K562 (cell line): Measurements from ENCODE around the gene ZSCAN26. TPM values are rescaled to one million over a fixed set of nuclear protein-coding genes. Genes with fewer than 3 reads are reported as not detected.
A peak's percentile ranks its signal among the peaks of the same experiment; 100 is the strongest.

Experiments used
- ATF1 ChIP-seq, 2 experiments: fragments of 450-650 bp in 1 of 2; IDR thresholded peaks; 2 replicates each; pipeline ENCODE4 v1.6.1; 2016; ENCODE audit warnings: missing compliant biosample characterization in 1 of 2, missing genetic modification characterization in 1 of 2
- CBX3 ChIP-seq, 2 experiments: IDR thresholded peaks; 1 replicate in 1 of 2; 2 replicates in 1 of 2; pipeline ENCODE4 v1.6.1; 2012; ENCODE audit warnings: inconsistent platforms in 2 of 2, low read length in 2 of 2, borderline replicate concordance in 1 of 2, control low read depth in 1 of 2
- E2F3 ChIP-seq: fragments of 250-450 bp; sonication (Bioruptor Pico); IDR thresholded peaks from 2 replicates; pipeline ENCODE4 v1.4.0; 2020; ENCODE audit warnings: mild to moderate bottlenecking
- ELF2 ChIP-seq: fragments of 250-450 bp; sonication (Bioruptor Pico); IDR thresholded peaks from 2 replicates; pipeline ENCODE4 v1.5.0; 2021; ENCODE audit warnings: mild to moderate bottlenecking
- FOXA3 ChIP-seq, 2 experiments: fragments of 450-650 bp in 1 of 2; sonication (generic) in 1 of 2; formaldehyde crosslinking; IDR thresholded peaks in 1 of 2; conservative IDR thresholded peaks in 1 of 2; 2 replicates each; pipeline versions ENCODE4 v1.4.0 to v1.8.0; 2020 to 2022; ENCODE audit warnings: mild to moderate bottlenecking in 2 of 2, missing genetic modification reagents in 1 of 2
- HMG20B ChIP-seq: fragments of 250-450 bp; sonication (Bioruptor Pico); IDR thresholded peaks from 2 replicates; pipeline ENCODE4 v1.5.0; 2021; ENCODE audit warnings: mild to moderate bottlenecking
- IRF2 ChIP-seq: sonication (generic); formaldehyde crosslinking; IDR thresholded peaks from 2 replicates; pipeline ENCODE4 v1.8.1; 2022; ENCODE audit warnings: mild to moderate bottlenecking, missing genetic modification reagents
- LCOR ChIP-seq: sonication (generic); formaldehyde crosslinking; IDR thresholded peaks from 2 replicates; pipeline ENCODE4 v1.8.0; 2022; ENCODE audit warnings: mild to moderate bottlenecking, missing genetic modification reagents
- MCM2 ChIP-seq: fragments of 450-650 bp; IDR thresholded peaks from 2 replicates; pipeline ENCODE4 v1.6.1; 2017; ENCODE audit warnings: low read depth, mild to moderate bottlenecking
- MTA3 ChIP-seq: fragments of 450-650 bp; formaldehyde crosslinking; IDR thresholded peaks from 2 replicates; pipeline ENCODE4 v1.6.1; 2017; ENCODE audit warnings: mild to moderate bottlenecking, borderline replicate concordance
- NFE2 ChIP-seq: IDR thresholded peaks from 2 replicates; pipeline ENCODE4 v1.6.1; 2014; ENCODE audit warnings: antibody characterized with exemption, low read depth
- NUFIP1 ChIP-seq: fragments of 450-650 bp; IDR thresholded peaks from 2 replicates; pipeline ENCODE4 v1.6.1; 2018; ENCODE audit not compliant: partially characterized antibody
- PRMT5 ChIP-seq: sonication (generic); formaldehyde crosslinking; IDR thresholded peaks from 2 replicates; pipeline ENCODE4 v1.5.0; 2020; ENCODE audit warnings: missing genetic modification reagents
- RAD21 ChIP-seq, 2 experiments: fragments of 250-450 bp in 1 of 2; fragments of 450-650 bp in 1 of 2; sonication (Bioruptor Pico) in 1 of 2; formaldehyde crosslinking in 1 of 2; IDR thresholded peaks in 1 of 2; conservative IDR thresholded peaks in 1 of 2; 2 replicates each; pipeline versions ENCODE4 v1.4.0 to v1.8.0; 2020 to 2022; ENCODE audit warnings: mild to moderate bottlenecking in 2 of 2, moderate library complexity in 1 of 2
- RBM39 ChIP-seq: fragments of 200-400 bp; formaldehyde crosslinking; optimal IDR thresholded peaks from 2 replicates; pipeline ENCODE3; 2018; ENCODE audit warnings: low read depth, low read length
- SNIP1 ChIP-seq: fragments of 450-650 bp; IDR thresholded peaks from 2 replicates; pipeline ENCODE4 v1.7.1; 2017; ENCODE audit warnings: low read depth, mild to moderate bottlenecking
- TRIM24 ChIP-seq, 2 experiments: fragments of 450-650 bp; IDR thresholded peaks; 2 replicates each; pipeline ENCODE4 v1.6.1; 2016
- TRIM28 ChIP-seq: fragments of 450-650 bp; IDR thresholded peaks from 2 replicates; pipeline ENCODE4 v1.6.1; 2017
- polyA plus RNA-seq, 8 experiments: library from polyadenylated mRNA; depleted of rRNA in 4 of 8; stranded (reverse) in 5 of 8; unstranded in 3 of 8; fragments of >200 nt; fragmentation: Nextera tagmentation in 2 of 8; fragmentation: Illumina TruSeq in 1 of 8; extraction: Ambion mirVana in 2 of 8; extraction: Trizol in 1 of 8; gene quantifications; 2 replicates each; pipeline versions ENCODE4 v1.2.1 to v1.2.3, GENCODE V29; 2011 to 2014; ENCODE audit warnings: inconsistent platforms in 1 of 8, missing spikeins in 1 of 8
- total RNA-seq, 7 experiments: library from RNA; depleted of rRNA in 6 of 7; stranded (reverse); fragments of >200 nt in 6 of 7; fragmentation: Illumina TruSeq in 2 of 7; extraction: Trizol in 2 of 7; gene quantifications; 2 replicates each; pipeline versions ENCODE4 v1.2.1 to v1.2.3, GENCODE V29; 2011 to 2021; ENCODE audit warnings: low replicate concordance in 1 of 7
- TF ChIP-seq, protein P1 (sequence below): sonication (generic); formaldehyde crosslinking; IDR thresholded peaks from 2 replicates; pipeline ENCODE4 v1.8.0; 2022; ENCODE audit warnings: missing genetic modification reagents, mild to moderate bottlenecking, borderline replicate concordance
- TF ChIP-seq, protein P2 (sequence below): fragments of 250-450 bp; sonication (Bioruptor Pico); IDR thresholded peaks from 2 replicates; pipeline ENCODE4 v1.5.0; 2021; ENCODE audit warnings: mild to moderate bottlenecking, borderline replicate concordance
- TF ChIP-seq, protein P3 (sequence below): fragments of 450-650 bp; formaldehyde crosslinking; IDR thresholded peaks from 2 replicates; pipeline ENCODE4 v1.4.0; 2022; ENCODE audit warnings: missing genetic modification characterization
- TF ChIP-seq, protein P4 (sequence below): fragments of 250-450 bp; sonication (Bioruptor Pico); IDR thresholded peaks from 2 replicates; pipeline ENCODE4 v1.5.1; 2021; ENCODE audit warnings: mild to moderate bottlenecking

Gene ZSCAN26
- total and polyA plus RNA-seq, 9 of the 15 experiments (the other 6 are each of a cell fraction or from before 2014, with no cell fraction given) = 5.9 to 14.2 (median 10.5) TPM

DNA sequence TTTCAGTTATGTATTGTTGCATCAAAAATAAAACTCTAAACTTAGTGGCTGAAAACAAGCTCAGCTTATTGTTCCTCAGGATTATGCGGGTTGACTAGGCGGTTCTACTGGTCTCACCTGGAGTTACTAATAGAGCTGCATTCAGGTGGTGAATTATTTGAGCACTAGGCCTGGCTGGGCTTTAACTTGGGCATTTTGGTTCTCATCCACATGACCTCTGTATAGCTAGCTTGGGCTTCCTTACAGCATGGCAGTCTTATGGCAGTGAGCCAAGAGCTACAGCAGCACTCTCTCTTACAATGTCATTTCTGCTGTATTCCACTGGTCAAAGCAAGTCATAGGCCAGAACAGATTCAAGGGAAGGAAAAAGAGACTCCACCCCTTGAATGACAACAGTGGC, 16.0 kb downstream of the ZSCAN26 start (continued):
- TF ChIP-seq RAD21 (CRISPR knock-in tag; conservative IDR thresholded peaks at IDR 0.05 in 1 of 2, IDR thresholded peaks at IDR 0.05 in 1 of 2) = no peak
- no peak for TF ChIP-seq MCM2
- no peak for TF ChIP-seq PRMT5 (CRISPR knock-in tag)
- TF ChIP-seq ATF1 (CRISPR knock-in tag; IDR thresholded peaks at IDR 0.05) = no peak
- no peak for TF ChIP-seq ATF1 (tag; IDR thresholded peaks at IDR 0.05)
- no peak for TF ChIP-seq SNIP1
- TF ChIP-seq, protein P1, sequence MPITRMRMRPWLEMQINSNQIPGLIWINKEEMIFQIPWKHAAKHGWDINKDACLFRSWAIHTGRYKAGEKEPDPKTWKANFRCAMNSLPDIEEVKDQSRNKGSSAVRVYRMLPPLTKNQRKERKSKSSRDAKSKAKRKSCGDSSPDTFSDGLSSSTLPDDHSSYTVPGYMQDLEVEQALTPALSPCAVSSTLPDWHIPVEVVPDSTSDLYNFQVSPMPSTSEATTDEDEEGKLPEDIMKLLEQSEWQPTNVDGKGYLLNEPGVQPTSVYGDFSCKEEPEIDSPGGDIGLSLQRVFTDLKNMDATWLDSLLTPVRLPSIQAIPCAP = no peak
- no peak for TF ChIP-seq HMG20B
- TF ChIP-seq FOXA3 (CRISPR knock-in tag; conservative IDR thresholded peaks at IDR 0.05 in 1 of 2, IDR thresholded peaks at IDR 0.05 in 1 of 2) = no peak
- peak; percentile 63; the same call in 1 of the 2 replicates for TF ChIP-seq TRIM28
- TF ChIP-seq NUFIP1 = no peak
- TF ChIP-seq IRF2 (CRISPR knock-in tag) = no peak
- peak in 1 of 2 experiments; percentile 49; a peak in 2 of 4 replicates for TF ChIP-seq TRIM24 (IDR thresholded peaks at IDR 0.05)
- TF ChIP-seq MTA3 = no peak
- TF ChIP-seq CBX3 (IDR thresholded peaks at IDR 0.05; ENCODE audit: borderline replicate concordance in 1 of 2, low read length in 2 of 2) = peak in 1 of 2 experiments; percentile 71; a peak in 1 of 3 replicates
- no peak for TF ChIP-seq LCOR
- TF ChIP-seq NFE2 = no peak
- TF ChIP-seq, protein P2, sequence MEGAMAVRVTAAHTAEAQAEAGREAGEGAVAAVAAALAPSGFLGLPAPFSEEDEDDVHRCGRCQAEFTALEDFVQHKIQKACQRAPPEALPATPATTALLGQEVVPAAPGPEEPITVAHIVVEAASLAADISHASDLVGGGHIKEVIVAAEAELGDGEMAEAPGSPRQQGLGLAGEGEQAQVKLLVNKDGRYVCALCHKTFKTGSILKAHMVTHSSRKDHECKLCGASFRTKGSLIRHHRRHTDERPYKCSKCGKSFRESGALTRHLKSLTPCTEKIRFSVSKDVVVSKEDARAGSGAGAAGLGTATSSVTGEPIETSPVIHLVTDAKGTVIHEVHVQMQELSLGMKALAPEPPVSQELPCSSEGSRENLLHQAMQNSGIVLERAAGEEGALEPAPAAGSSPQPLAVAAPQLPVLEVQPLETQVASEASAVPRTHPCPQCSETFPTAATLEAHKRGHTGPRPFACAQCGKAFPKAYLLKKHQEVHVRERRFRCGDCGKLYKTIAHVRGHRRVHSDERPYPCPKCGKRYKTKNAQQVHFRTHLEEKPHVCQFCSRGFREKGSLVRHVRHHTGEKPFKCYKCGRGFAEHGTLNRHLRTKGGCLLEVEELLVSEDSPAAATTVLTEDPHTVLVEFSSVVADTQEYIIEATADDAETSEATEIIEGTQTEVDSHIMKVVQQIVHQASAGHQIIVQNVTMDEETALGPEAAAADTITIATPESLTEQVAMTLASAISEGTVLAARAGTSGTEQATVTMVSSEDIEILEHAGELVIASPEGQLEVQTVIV (CRISPR knock-in tag) = no peak
- TF ChIP-seq, protein P3, sequence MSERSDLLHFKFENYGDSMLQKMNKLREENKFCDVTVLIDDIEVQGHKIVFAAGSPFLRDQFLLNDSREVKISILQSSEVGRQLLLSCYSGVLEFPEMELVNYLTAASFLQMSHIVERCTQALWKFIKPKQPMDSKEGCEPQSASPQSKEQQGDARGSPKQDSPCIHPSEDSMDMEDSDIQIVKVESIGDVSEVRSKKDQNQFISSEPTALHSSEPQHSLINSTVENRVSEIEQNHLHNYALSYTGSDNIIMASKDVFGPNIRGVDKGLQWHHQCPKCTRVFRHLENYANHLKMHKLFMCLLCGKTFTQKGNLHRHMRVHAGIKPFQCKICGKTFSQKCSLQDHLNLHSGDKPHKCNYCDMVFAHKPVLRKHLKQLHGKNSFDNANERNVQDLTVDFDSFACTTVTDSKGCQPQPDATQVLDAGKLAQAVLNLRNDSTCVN (CRISPR knock-in tag) = no peak
- TF ChIP-seq ELF2 (CRISPR knock-in tag) = no peak
- no peak for TF ChIP-seq RBM39
- no peak for TF ChIP-seq E2F3 (CRISPR knock-in tag)
- TF ChIP-seq, protein P4, sequence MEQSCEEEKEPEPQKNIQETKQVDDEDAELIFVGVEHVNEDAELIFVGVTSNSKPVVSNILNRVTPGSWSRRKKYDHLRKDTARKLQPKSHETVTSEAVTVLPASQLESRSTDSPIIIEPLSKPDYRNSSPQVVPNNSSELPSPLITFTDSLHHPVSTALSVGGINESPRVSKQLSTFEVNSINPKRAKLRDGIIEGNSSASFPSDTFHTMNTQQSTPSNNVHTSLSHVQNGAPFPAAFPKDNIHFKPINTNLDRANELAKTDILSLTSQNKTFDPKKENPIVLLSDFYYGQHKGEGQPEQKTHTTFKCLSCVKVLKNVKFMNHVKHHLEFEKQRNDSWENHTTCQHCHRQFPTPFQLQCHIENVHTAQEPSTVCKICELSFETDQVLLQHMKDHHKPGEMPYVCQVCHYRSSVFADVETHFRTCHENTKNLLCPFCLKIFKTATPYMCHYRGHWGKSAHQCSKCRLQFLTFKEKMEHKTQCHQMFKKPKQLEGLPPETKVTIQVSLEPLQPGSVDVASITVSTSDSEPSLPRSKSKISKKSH = no peak
